Measurements from ENCODE around the gene EIF2S1. TPM values are rescaled to one million over a fixed set of nuclear protein-coding genes. Genes with fewer than 3 reads are reported as not detected.

The EIF2S1 gene
- total RNA-seq, 1 donor from 2014 or later: 75.1 TPM

DNA sequence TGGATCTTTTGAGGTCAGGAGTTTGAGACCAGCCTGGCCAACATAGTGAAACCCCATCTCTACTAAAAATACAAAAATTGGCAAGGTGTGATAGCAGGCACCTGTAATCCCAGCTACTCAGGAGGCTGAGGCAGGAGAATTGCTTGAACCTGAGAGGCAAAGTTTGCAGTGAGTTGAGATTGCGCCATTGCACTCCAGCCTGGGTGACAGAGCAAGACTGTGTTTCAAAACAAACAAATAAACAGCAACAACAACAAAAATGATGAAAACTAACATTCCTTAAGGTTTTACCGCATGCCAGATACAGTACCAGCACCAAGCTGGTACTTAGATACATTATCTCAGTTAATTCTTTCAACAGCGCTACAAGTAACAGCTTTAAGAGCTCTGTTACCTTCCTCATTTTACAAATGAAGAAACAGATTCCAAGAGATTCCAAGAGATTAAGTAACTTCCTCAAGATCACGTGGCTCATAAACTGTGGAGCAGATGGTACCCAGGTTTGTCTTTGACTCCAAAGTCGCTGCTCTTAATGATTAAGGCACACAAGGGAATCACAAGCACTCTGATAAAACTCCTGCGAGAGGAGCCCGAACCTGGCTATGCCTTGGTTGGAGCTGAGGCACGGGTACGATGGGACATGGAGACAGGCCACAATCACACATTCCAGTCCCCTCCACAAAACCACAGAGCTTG, 69.5 kb downstream of the EIF2S1 start:
- Histone ChIP-seq H3K27me3 (ENCODE audit: control insufficient read depth, insufficient read depth, low read length) (no peaks in the 10 kb centered on the region), H3K36me3 (ENCODE audit: control insufficient read depth, insufficient read depth, low read length) (no peaks in the 10 kb centered on the region), H3K4me3 (ENCODE audit: low read depth, low read length) (no peak overlapping the region)
- DNase-seq (ENCODE audit: low read depth): no peak
- TF ChIP-seq, protein P1, sequence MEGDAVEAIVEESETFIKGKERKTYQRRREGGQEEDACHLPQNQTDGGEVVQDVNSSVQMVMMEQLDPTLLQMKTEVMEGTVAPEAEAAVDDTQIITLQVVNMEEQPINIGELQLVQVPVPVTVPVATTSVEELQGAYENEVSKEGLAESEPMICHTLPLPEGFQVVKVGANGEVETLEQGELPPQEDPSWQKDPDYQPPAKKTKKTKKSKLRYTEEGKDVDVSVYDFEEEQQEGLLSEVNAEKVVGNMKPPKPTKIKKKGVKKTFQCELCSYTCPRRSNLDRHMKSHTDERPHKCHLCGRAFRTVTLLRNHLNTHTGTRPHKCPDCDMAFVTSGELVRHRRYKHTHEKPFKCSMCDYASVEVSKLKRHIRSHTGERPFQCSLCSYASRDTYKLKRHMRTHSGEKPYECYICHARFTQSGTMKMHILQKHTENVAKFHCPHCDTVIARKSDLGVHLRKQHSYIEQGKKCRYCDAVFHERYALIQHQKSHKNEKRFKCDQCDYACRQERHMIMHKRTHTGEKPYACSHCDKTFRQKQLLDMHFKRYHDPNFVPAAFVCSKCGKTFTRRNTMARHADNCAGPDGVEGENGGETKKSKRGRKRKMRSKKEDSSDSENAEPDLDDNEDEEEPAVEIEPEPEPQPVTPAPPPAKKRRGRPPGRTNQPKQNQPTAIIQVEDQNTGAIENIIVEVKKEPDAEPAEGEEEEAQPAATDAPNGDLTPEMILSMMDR (IDR thresholded peaks at IDR 0.05; ENCODE audit: insufficient read depth, low read length, poor library complexity, severe bottlenecking): no peak

DNA sequence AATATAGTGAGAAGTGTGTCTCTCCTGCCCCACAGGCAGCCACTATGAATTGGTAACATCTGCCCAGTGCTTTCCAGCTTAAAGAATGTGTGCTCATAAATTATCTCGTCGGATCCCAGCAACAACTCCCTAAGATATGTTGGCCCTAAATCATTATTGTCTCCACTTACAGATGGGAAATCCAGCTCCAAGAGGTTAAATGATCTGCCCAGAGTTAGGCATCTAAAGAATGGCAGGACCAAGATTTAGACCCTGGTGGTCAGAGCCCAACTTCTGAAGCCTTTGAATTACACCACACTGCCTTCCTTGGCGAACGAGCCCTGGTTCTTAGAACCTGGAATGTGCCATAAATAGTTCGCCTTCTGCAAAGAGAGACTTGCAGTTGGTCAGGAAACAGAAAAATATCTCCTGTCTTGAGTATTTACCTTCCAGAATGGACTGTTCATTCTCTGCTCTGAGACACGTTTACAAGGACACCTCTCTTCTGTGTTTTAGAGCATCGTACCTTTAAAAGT, 72.0 kb downstream of the EIF2S1 start:
- Histone ChIP-seq H3K36me3 (ENCODE audit: control insufficient read depth, insufficient read depth, low read length) (no peaks in the 10 kb centered on the region), H3K4me3 (ENCODE audit: low read depth, low read length) (no peak overlapping the region), H3K27me3 (ENCODE audit: control insufficient read depth, insufficient read depth, low read length) (no peaks in the 10 kb centered on the region)
- no peak for DNase-seq (ENCODE audit: low read depth)
- TF ChIP-seq, protein P1 (IDR thresholded peaks at IDR 0.05; ENCODE audit: insufficient read depth, low read length, poor library complexity, severe bottlenecking): no peak

DNA sequence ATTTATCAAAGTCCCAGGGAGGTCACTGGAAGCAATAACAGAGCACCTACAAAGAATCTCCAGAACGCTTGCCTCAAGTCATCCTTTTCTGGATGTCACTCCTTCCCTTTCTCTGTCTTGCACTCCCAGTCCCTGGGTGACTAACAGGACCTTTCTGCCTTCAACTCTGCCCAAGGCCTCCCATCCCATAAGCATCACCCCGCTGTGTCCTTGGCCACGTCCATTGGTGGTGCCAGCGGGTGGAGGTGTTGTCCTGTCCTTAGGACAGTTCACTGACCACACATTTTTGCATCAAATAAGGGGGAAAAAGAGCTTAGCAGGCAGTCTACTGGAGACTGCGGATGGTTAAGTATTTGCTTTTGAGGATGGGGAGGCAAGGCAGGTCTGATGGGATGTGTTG, 75.5 kb downstream of the EIF2S1 start:
- no peak overlapping the region for H3K4me3 ChIP-seq (ENCODE audit: low read depth, low read length)
- TF ChIP-seq, protein P1 (IDR thresholded peaks at IDR 0.05; ENCODE audit: insufficient read depth, low read length, poor library complexity, severe bottlenecking): no peak
- no peak for DNase-seq (ENCODE audit: low read depth)
- peaks cover 4% of the 10 kb centered on the region for H3K27me3 ChIP-seq (ENCODE audit: control insufficient read depth, insufficient read depth, low read length)
- H3K36me3 ChIP-seq (ENCODE audit: control insufficient read depth, insufficient read depth, low read length): no peaks in the 10 kb centered on the region

Other genes with a start within 250 kb of the EIF2S1 start
- not detected in 2 replicates for gene GARIN2, start 170.9 kb upstream of the EIF2S1 start, total RNA-seq
- gene PALS1, start 118.9 kb upstream of the EIF2S1 start, total RNA-seq: 16.2 and 25.3 TPM in 2 replicates
- 135 and 156 TPM in 2 replicates for gene ATP6V1D, start 524 bp upstream of the EIF2S1 start, total RNA-seq
- gene PLEK2, start 51.8 kb downstream of the EIF2S1 start, total RNA-seq: 44.4 and 100 TPM in 2 replicates
- gene TMEM229B, start 128.4 kb downstream of the EIF2S1 start, total RNA-seq: 0.21 and 0.41 TPM in 2 replicates
- 9.4 and 11.5 TPM in 2 replicates for gene PLEKHH1, start 173.0 kb downstream of the EIF2S1 start, total RNA-seq
- 27.1 and 28.5 TPM in 2 replicates for gene PIGH, start 239.9 kb downstream of the EIF2S1 start, total RNA-seq